Midbrain (tissue), 1 donor: ENCODE measurements around the gene PSME1.

Experiments
- DNase-seq: peaks from one replicate; lab custom pipeline; 2025; lab: John Stamatoyannopoulos, UW

The PSME1 gene

DNA sequence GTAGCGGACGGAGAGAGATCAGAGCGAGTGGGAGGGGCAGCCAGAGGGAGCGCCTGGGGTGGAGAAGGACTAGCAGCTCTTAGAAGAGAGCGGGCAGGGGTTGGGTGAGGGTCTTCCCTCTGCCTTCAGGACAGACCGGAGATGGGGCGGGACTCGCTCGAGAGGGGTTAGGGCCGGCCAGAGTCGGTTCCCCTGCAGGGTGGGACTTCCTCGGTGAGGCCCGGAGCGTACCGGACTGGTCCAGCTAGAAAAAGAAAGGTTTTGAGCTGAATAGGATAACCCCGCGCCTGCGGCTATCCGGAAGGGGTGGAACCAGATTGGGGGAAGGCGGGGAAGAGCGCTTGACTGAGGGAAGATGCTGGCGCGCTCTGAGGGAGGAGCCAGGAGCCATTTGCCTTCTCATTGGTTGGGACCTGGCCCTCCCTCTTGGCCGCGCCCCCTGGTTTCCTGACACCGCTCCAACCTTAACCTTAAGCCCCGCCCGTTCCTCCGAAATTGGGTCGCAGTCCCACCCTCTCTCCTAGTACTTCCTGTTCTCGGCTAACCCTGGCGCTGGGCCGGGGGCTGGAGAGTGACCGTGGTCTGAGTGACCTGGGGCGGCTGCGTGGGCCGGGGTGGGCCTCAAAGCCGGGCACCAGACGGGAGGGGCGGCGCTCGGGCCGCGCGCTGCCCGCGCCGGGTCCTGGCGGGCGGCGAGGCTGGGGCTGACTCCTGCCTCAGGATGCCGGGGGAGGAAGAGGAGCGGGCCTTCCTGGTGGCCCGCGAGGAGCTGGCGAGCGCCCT is 11.2 kb downstream of the PSME1 start, which contains the start of gene RNF31:
TSS of gene RNF31 (plus strand) at position 521 of the 783 bp plus-strand sequence. CDS start at position 722, 201 bp downstream.
- peak; percentile 99 for DNase-seq

DNA sequence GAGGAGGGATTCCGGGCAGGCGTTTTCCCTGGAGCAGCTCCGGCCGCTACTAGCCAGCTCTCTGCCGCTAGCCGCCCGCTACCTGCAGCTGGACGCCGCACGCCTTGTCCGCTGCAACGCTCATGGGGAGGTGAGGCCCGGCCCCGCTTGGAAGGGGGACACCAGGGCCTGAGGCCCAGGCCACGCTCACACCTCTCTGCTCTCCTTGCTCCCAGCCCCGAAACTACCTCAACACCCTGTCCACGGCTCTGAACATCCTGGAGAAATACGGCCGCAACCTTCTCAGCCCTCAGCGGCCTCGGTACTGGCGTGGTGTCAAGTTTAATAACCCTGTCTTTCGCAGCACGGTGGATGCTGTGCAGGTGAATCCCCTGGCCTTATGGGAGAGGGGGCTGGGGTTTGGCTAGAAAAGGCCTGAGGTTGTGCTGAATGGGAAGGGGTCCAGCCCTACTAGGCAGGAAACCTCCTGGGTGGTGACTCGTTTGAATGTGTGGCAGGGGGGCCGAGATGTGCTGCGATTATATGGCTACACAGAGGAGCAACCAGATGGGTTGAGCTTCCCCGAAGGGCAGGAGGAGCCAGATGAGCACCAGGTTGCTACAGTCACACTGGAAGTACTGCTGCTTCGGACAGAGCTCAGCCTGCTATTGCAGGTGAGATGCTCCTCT is 11.9 kb downstream of the PSME1 start:
- no peak for DNase-seq

DNA sequence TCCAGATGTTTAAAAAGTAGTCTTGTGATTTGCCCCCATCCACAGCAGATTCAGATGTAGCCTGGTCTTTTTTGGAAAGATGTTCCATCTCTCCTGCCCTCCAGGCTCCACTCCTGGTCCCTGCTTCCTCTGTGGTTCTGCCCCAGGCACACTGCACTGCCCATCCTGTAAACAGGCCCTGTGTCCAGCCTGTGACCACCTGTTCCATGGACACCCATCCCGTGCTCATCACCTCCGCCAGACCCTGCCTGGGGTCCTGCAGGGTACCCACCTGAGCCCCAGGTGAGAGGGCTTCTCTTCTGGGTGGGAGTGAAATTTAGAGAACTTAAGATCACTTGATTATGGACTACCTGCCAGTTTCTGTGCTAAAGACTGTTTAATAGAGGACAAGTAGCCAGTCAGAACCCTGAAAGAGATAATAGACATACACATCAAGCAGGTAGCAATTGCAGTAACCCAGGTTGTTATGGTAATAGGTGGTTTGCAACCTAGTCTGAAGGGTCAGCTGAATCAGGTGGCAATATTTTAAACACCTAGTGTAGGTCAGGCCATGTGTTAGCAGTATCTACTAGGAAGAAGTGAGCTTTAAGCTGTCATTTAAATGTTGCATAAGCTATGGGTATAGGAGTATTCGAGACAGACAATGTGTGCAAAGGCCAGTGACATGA is 13.4 kb downstream of the PSME1 start:
- no peak for DNase-seq

DNA sequence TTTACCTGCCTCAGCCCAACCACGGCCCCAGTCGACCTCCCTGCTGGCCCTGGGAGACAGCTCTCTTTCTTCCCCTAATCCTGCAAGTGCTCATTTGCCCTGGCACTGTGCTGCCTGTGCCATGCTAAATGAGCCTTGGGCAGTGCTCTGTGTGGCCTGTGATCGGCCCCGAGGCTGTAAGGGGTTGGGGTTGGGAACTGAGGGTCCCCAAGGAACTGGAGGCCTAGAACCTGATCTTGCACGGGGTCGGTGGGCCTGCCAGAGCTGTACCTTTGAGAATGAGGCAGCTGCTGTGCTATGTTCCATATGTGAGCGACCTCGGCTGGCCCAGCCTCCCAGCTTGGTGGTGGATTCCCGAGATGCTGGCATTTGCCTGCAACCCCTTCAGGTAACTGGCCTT is 14.1 kb downstream of the PSME1 start:
- DNase-seq: no peak

DNA sequence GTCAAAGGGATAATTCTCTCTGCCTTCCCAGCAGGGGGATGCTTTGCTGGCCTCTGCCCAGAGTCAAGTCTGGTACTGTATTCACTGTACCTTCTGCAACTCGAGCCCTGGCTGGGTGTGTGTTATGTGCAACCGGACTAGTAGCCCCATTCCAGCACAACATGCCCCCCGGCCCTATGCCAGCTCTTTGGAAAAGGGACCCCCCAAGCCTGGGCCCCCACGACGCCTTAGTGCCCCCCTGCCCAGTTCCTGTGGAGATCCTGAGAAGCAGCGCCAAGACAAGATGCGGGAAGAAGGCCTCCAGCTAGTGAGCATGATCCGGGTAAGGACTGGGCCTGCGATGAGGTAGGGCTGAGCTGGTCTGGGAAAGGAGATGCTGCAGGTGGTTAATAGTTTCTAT is 14.6 kb downstream of the PSME1 start:
- no peak for DNase-seq

DNA sequence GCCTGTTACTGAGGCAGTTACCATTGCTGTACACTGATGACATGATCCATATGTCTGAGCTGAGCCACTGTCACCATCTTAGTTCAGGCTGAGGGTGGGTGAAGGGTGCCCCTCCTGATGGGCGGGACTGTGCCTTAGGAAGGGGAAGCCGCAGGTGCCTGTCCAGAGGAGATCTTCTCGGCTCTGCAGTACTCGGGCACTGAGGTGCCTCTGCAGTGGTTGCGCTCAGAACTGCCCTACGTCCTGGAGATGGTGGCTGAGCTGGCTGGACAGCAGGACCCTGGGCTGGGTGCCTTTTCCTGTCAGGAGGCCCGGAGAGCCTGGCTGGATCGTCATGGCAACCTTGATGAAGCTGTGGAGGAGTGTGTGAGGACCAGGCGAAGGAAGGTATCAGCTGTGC is 15.0 kb downstream of the PSME1 start:
- DNase-seq: no peak

DNA sequence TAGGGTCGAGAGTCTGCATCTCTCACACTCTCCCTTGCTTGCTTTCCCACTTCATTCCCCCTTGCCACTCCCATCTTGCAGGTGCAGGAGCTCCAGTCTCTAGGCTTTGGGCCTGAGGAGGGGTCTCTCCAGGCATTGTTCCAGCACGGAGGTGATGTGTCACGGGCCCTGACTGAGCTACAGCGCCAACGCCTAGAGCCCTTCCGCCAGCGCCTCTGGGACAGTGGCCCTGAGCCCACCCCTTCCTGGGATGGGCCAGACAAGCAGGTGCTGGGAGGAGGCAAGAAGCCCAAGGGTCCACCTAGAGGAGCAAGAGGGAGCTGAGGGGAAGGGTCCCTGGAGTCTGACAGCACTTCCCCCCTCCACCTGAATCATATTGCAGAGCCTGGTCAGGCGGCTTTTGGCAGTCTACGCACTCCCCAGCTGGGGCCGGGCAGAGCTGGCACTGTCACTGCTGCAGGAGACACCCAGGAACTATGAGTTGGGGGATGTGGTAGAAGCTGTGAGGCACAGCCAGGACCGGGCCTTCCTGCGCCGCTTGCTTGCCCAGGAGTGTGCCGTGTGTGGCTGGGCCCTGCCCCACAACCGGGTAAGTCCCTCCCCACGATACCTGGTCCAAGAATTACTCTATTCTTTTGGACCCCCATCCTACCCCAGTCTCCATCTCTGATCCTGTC is 15.5 kb downstream of the PSME1 start:
- DNase-seq: no peak

DNA sequence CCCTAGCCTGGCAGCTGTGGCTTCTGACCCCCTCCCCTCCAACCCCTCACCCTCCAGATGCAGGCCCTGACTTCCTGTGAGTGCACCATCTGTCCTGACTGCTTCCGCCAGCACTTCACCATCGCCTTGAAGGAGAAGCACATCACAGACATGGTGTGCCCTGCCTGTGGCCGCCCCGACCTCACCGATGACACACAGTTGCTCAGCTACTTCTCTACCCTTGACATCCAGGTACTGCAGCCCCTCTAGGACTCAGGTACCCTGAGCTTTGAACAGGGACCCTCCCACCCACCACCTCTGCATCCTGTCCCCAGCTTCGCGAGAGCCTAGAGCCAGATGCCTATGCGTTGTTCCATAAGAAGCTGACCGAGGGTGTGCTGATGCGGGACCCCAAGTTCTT is 19.1 kb downstream of the PSME1 start:
- no peak for DNase-seq

DNA sequence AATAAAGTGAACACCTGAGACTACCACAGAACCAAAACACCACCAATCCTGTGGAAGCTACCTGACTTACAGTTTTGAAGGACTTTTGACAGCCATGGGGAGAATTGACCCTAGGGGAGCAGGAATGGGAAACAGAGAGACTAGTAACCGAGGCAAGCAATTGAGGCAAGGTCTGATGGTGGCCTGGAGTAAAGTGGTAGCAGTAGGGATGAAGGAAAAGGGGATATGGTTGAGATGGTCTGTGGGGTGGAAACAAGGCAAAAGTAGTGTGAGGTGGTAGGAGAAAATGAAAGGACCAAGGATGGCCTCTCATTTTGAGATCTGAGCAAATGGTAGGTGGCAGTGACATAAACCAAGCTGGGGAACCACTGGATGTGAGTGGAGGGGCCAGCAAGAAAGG is 20.8 kb downstream of the PSME1 start:
- DNase-seq: no peak

DNA sequence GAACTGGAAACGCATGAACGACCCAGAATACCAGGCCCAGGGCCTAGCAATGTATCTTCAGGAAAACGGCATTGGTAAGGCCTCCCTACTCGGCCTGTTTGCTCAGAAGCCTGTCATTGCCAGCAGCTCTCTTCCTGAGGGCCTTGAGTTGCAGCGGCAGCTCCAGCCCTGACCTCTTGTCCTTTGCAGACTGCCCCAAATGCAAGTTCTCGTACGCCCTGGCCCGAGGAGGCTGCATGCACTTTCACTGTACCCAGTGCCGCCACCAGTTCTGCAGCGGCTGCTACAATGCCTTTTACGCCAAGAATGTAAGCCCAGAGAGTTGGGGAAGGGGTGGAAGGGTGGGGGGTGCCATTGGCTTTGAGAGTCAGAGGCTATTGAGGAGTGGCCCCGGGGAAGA is 21.3 kb downstream of the PSME1 start:
- no peak for DNase-seq

DNA sequence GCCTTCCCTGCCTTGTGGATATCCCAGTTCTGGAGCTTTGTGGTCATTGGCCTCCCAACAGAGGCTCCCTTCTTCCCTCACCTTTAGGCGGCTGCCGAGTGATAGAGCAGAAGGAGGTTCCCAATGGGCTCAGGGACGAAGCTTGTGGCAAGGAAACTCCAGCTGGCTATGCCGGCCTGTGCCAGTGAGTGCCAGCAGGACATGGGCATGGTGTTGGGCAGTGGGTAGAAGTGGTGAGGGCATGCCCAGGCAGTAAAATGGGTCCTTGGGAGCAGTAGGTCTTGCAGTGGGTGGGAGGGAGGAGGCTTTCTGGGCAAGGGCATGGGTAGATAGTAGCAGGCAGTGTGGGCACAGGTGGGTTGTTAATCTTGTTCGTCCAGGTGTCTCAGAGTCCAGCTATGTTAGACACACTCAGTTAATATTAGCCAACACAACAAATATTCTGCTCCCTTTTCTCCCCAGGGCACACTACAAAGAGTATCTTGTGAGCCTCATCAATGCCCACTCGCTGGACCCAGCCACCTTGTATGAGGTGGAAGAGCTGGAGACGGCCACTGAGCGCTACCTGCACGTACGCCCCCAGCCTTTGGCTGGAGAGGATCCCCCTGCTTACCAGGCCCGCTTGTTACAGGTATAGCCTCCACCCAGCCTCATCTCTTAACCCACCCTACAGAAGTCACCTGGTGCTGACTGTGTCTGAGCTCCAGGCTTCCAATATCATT is 23.9 kb downstream of the PSME1 start:
- DNase-seq: no peak

DNA sequence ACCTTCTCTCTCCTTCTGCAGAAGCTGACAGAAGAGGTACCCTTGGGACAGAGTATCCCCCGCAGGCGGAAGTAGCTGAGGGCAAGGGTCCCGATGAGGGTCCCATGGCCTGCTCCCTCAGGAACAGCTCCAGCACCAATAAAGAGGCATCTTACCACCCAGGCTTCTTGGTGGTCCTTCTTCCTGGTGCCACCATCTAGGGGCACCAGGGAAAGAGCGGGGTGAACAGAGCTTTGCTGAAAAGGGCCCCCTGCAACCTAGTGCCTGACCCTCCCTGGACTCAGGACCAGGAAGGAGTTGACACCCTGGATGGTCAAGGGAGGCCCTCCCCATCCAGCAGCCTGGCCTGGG is 24.5 kb downstream of the PSME1 start:
- DNase-seq: no peak

DNA sequence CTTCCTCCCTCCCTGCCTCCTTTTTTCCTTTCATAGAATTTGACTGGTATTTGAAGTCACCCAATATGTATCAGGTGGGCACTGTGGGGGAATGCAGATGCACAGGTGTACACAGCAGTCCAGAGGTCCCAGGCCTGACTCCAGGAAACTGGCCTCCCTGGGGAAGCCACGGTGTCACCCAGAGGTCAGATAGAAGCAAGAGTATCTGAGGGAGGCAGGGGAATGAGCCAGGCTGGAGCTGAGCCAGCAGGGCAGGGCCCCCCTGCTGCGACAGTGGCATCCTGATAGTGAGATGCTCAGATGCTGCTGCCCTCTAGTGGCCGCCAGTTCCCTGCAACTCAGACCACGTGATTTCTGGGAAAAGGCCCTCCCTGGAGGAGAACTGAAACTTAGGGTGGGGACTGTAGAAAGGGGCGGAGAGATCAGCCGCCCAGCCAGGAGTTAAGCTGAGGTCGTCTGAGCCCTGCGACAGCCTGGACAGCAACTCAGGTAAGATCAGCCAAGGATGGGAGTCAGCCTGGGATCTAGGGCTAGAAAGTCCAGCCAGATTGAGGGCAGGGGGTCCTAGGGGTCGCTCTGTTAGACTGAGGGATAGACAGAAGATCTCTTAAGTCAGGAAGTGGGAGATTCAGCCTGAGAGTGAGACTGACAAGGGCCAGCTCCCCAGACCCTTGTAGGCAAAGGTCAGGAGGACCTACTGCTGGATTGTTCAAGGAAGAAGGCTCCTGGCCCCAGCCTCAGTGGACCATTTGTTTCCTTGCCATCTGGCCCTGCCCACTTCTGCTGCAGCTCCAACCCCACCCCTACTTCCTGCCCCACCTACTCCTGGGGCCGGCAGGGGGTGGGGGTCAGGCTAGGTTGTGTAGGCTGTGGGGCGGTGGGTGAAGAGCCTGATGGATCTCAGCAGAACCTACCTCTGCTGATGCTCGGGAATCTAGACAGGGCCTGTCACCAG is 25.1 kb downstream of the PSME1 start, which contains the start of gene IRF9:
TSS of gene IRF9 (plus strand) at position 416 of the 955 bp plus-strand sequence. CDS start 880 bp downstream, outside the sequence.
- peak; percentile 95 for DNase-seq

DNA sequence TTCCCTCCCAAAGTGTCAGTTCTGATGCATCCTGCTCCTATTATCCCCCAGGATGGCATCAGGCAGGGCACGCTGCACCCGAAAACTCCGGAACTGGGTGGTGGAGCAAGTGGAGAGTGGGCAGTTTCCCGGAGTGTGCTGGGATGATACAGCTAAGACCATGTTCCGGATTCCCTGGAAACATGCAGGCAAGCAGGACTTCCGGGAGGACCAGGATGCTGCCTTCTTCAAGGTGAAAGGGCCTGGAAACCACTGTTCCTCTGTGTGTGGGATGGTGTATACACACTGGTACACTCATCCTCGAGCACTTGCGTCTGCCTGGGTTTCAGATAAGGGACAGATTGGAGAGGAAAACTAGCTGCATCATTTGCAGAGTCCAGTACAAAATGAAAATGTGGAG is 26.1 kb downstream of the PSME1 start:
- peak; percentile 37 for DNase-seq

DNA sequence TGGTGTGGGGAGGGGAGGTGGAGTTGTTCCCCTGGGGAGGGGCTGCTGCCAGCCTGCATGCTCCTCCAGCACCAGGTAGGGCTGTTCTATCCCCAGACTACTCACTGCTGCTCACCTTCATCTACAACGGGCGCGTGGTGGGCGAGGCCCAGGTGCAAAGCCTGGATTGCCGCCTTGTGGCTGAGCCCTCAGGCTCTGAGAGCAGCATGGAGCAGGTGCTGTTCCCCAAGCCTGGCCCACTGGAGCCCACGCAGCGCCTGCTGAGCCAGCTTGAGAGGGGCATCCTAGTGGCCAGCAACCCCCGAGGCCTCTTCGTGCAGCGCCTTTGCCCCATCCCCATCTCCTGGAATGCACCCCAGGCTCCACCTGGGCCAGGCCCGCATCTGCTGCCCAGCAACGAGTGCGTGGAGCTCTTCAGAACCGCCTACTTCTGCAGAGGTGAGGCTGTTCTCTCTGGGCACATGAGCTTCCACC is 28.6 kb downstream of the PSME1 start:
- no peak for DNase-seq

DNA sequence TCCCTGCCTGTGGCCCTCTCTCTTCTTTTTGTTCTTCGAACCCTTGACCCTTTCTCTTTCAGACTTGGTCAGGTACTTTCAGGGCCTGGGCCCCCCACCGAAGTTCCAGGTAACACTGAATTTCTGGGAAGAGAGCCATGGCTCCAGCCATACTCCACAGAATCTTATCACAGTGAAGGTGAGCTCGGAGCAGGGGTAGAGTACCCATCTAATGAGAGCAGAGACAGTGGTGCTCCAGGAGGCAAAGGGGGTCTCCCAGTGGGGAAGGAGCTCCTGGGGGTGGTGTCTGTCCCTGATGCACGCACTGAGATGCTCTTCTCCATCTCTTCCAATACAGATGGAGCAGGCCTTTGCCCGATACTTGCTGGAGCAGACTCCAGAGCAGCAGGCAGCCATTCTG is 29.8 kb downstream of the PSME1 start:
- no peak for DNase-seq

DNA sequence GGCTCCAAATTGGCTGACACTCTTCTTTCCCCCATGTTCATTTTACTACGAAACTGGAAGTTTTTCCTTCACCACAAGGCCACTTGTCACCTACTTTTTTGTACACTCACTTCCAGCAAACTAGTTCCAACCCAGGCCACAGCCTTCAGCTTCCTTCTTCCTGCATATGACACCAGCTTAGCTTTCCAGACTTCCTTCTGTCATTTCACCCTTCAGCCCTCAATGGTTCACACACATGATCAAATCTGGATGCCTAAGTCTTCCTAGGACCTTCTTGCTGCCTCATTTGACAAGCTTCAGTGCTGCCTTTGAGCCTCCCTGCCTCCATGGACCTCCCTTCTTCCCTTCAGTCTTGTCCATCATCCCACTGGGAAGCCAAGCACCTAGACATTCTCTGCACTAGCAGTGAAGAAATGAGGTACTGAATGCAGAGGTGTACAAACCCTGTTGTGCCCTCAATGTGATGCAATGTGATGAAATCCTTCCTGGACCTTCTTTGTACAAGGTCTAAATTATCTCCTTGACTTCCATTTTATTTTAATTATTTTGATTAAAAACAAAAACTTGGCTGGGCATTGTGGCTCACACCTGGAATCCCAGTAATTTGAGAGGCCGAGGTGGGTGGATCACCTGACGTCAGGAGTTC is 31.6 kb downstream of the PSME1 start:
- DNase-seq: no peak

DNA sequence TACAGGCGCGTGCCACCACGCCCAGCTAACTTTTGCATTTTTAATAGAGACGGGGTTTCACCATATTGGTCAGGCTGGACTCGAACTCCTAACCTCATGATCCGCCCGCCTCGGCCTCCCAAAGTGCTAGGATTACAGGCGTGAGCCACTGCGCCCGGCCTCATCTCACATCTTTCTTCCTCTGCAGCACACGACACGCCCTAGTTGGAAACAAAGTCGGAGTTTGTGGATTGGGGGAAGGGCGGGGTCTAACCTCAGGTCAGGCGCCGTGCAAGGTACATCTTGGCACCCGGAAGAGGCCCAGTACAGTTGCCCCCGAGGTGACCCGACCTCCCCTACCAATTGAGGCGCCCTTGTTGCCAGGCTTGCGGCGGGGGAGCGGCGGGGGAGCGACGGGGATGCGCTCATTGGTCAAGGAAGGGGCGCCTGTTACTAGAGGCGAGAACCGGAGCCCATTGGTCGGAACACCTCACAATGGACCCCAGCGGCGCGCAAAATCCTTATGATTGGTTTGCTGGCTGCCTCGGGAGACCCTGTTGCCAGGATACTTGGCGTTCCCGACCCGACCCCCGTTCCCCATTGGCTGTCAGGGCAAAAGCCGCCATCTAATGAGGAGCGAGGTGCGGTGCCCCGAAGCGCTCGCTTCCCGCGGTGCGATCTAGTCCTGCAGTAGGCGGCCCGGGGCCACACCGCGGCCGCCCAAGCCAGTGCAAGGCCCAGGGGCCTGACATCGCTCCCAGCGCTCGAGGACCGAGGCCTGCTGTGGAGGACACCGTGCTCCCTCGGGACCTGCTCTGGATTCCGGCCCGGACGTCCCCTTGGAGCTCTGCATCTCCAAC is 35.6 kb downstream of the PSME1 start, which contains the start of gene REC8:
TSS of gene REC8 (plus strand) at position 659 of the 839 bp plus-strand sequence. CDS start 473 bp downstream, outside the sequence.
- peak; percentile 92 for DNase-seq
